ENCODE results near the gene CCDC149.

The CCDC149 gene

GRCh38 chr4:24912252-24913118, at the start of gene CCDC149:
TSS of gene CCDC149 (minus strand) at chr4:24913042. CDS start at chr4:24912864, 178 bp downstream.
- Histone ChIP-seq H3K27me3 (ENCODE audit: control insufficient read depth in 1 of 2, insufficient read depth in 2 of 2, low read length in 2 of 2) (no peaks in the 10 kb centered on the region), H3K4me1 (ENCODE audit: control insufficient read depth, insufficient read depth, low read length) (peaks cover 15% of the 10 kb centered on the region), H3K27ac (ENCODE audit: low read length) (peak within 1 kb of the TSS; percentile 82), H3K9ac (ENCODE audit: low read length in 2 of 2) (peak within 1 kb of the TSS; percentile 89), H3K4me3 (ENCODE audit: low read length in 2 of 2) (peak within 1 kb of the TSS; percentile 74 to 86), H3K9me3 (ENCODE audit: control insufficient read depth in 2 of 2, low read length in 2 of 2) (no peaks in the 10 kb centered on the region), H3K36me3 (ENCODE audit: control insufficient read depth in 2 of 2, insufficient read depth in 2 of 2, low read length in 2 of 2) (peaks cover 12 to 22% of the 10 kb centered on the region in 2 donors)

DNA sequence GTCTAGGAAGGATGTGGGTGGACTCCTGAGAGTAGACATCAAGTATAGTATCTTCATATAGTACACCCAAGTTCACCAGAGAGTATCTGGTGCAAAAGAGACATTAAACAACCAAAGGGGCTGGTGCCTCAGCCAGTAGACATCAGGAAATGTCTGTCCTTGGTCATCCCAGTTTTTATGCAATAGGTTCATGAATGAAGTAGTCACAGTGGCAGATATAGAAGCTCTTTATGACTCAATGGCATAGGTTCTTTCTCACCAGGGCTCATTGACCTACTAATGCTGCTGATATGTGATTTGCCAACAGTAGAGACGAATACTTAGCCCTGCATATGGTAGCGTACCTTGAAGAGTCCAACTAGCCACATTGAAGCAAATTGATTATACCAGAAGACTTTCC, 45.0 kb upstream of the CCDC149 start:
- Histone ChIP-seq H3K36me3 (ENCODE audit: control insufficient read depth in 2 of 2, insufficient read depth in 2 of 2, low read length in 2 of 2) (no peaks in the 10 kb centered on the region), H3K27me3 (ENCODE audit: control insufficient read depth in 1 of 2, insufficient read depth in 2 of 2, low read length in 2 of 2) (no peaks in the 10 kb centered on the region), H3K9ac (ENCODE audit: low read length in 2 of 2) (no peak overlapping the region), H3K4me1 (ENCODE audit: control insufficient read depth, insufficient read depth, low read length) (no peaks in the 10 kb centered on the region), H3K4me3 (ENCODE audit: low read length in 2 of 2) (no peak overlapping the region), H3K9me3 (ENCODE audit: control insufficient read depth in 2 of 2, low read length in 2 of 2) (peaks cover 0 to 3% of the 10 kb centered on the region in 2 donors), H3K27ac (ENCODE audit: low read length) (no peak overlapping the region)

DNA sequence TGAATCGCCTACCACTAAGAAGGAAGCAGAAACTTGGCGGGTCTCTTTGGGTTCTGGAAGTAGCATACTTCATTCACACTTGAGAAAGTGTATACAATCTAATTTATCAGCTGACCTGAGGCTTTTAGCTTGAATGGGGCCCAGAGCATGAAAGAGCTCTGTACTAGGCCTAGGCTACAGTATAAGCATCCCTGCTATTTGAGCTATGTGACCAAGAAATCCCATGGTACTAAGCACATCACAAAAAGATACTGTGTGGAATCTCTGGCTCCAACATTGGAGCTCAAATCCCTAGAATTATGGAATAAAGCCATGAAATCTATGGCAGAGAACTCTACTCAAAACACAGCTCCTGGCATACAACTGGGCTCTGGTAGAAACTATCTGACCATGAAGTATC, 43.9 kb upstream of the CCDC149 start:
- no peak overlapping the region for H3K9ac ChIP-seq (ENCODE audit: low read length in 2 of 2)
- H3K4me1 ChIP-seq (ENCODE audit: control insufficient read depth, insufficient read depth, low read length) = no peaks in the 10 kb centered on the region
- no peak overlapping the region for H3K27ac ChIP-seq (ENCODE audit: low read length)
- H3K9me3 ChIP-seq (ENCODE audit: control insufficient read depth in 2 of 2, low read length in 2 of 2) = peaks cover 0 to 3% of the 10 kb centered on the region in 2 donors
- H3K36me3 ChIP-seq (ENCODE audit: control insufficient read depth in 2 of 2, insufficient read depth in 2 of 2, low read length in 2 of 2) = no peaks in the 10 kb centered on the region
- H3K4me3 ChIP-seq (ENCODE audit: low read length in 2 of 2) = no peak overlapping the region
- H3K27me3 ChIP-seq (ENCODE audit: control insufficient read depth in 1 of 2, insufficient read depth in 2 of 2, low read length in 2 of 2) = no peaks in the 10 kb centered on the region

DNA sequence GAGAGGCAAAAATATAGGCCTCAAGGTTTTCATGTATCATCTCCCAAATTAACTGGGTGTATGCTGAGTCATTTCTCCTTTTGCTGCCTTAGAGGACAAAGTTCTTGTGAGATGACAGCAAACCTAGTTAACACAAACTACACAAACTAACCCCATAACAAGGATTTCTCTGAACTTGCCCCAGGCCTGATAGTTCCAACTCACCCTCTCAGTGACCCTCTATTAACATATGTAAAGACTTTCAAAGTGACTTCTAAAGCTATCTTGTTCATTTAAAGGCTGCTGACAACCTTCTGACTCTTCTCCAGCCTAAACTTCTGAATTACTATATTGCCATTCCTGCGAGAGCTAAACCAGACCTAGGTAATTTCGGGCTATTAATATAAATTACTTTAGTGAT, 43.2 kb upstream of the CCDC149 start:
- no peaks in the 10 kb centered on the region for H3K4me1 ChIP-seq (ENCODE audit: control insufficient read depth, insufficient read depth, low read length)

GRCh38 chr4:24952667-24953066, 39.8 kb upstream of the CCDC149 start:
- no peak overlapping the region for H3K9ac ChIP-seq (ENCODE audit: low read length in 2 of 2)
- no peak overlapping the region for H3K4me3 ChIP-seq (ENCODE audit: low read length in 2 of 2)
- H3K4me1 ChIP-seq (ENCODE audit: control insufficient read depth, insufficient read depth, low read length) = no peaks in the 10 kb centered on the region
- H3K27me3 ChIP-seq (ENCODE audit: control insufficient read depth in 1 of 2, insufficient read depth in 2 of 2, low read length in 2 of 2) = peaks cover 0 to 2% of the 10 kb centered on the region in 2 donors
- H3K36me3 ChIP-seq (ENCODE audit: control insufficient read depth in 2 of 2, insufficient read depth in 2 of 2, low read length in 2 of 2) = no peaks in the 10 kb centered on the region
- H3K9me3 ChIP-seq (ENCODE audit: control insufficient read depth in 2 of 2, low read length in 2 of 2) = peaks cover 0 to 3% of the 10 kb centered on the region in 2 donors
- no peak overlapping the region for H3K27ac ChIP-seq (ENCODE audit: low read length)

More for the DNA sequence above, 43.2 kb upstream of the CCDC149 start:
- Histone ChIP-seq H3K9me3 (ENCODE audit: control insufficient read depth in 2 of 2, low read length in 2 of 2) (peaks cover 0 to 3% of the 10 kb centered on the region in 2 donors), H3K27ac (ENCODE audit: low read length) (no peak overlapping the region), H3K9ac (ENCODE audit: low read length in 2 of 2) (no peak overlapping the region), H3K4me3 (ENCODE audit: low read length in 2 of 2) (no peak overlapping the region), H3K27me3 (ENCODE audit: control insufficient read depth in 1 of 2, insufficient read depth in 2 of 2, low read length in 2 of 2) (no peaks in the 10 kb centered on the region), H3K36me3 (ENCODE audit: control insufficient read depth in 2 of 2, insufficient read depth in 2 of 2, low read length in 2 of 2) (no peaks in the 10 kb centered on the region)

- no peaks in the 10 kb centered on the region for H3K36me3 ChIP-seq (ENCODE audit: control insufficient read depth in 2 of 2, insufficient read depth in 2 of 2, low read length in 2 of 2)
- no peak overlapping the region for H3K4me3 ChIP-seq (ENCODE audit: low read length in 2 of 2)
- H3K9ac ChIP-seq (ENCODE audit: low read length in 2 of 2) = no peak overlapping the region
Measured at GRCh38 chr4:24949970-24950369, 37.1 kb upstream of the CCDC149 start.

DNA sequence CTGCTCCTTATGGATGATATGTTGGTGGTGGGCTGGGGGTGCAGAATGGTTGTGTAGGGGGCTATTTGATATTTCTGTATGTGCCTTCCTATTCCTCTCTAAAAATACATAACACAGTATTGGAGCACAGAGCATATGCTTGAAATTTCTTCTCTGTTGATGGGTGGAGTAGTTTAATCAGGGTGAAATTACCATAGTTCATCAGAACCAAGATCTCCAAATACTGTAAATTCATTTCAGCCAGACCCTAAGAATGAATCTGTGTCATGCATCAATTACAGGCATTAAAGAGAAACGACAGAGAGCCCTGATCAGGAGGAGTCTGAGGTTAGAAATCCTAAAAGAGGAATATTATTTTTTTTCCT, 25.1 kb upstream of the CCDC149 start:
- Histone ChIP-seq H3K27me3 (ENCODE audit: control insufficient read depth in 1 of 2, insufficient read depth in 2 of 2, low read length in 2 of 2) (no peaks in the 10 kb centered on the region), H3K4me1 (ENCODE audit: control insufficient read depth, insufficient read depth, low read length) (no peaks in the 10 kb centered on the region), H3K9me3 (ENCODE audit: control insufficient read depth in 2 of 2, low read length in 2 of 2) (peaks cover 7 to 16% of the 10 kb centered on the region in 2 donors)

More at GRCh38 chr4:24949970-24950369, 37.1 kb upstream of the CCDC149 start:
- Histone ChIP-seq H3K4me1 (ENCODE audit: control insufficient read depth, insufficient read depth, low read length) (no peaks in the 10 kb centered on the region), H3K9me3 (ENCODE audit: control insufficient read depth in 2 of 2, low read length in 2 of 2) (no peaks in the 10 kb centered on the region), H3K27me3 (ENCODE audit: control insufficient read depth in 1 of 2, insufficient read depth in 2 of 2, low read length in 2 of 2) (peaks cover 0 to 2% of the 10 kb centered on the region in 2 donors), H3K27ac (ENCODE audit: low read length) (no peak overlapping the region)

DNA sequence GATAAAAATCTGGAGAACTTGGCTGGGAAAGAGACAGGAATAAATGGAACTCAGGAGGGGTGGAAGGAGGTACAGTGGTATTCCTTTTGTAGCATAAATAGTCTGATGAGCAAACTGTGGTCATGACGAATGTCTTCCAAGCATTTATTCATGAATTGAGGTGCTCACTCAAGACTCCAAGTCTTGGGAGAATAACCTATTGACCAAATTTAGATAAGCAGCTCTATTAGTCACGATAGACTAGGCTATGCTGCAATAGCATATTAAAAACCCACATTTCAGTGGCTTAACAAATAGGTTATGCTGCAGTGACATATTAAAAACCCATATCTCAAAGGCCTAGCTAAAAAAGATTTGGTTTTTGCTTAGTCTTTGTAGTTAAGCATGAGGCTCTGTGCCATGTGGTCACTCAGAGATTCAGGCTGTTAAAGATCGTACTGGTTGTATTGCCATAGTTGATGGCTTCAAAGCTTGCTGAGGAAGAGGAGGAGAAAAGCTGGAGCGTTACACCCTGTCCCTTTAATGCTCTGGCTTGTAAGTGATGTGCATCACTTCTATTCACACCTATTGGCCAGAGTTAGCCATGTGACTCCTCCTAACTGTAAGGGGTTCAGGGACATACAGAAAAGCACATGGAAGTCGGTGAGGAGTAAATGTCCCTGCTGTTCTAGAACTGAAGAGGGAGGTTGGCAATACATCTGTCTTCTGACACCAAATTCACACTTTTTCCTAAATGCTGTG, 24.5 kb upstream of the CCDC149 start:
- no peaks in the 10 kb centered on the region for H3K36me3 ChIP-seq (ENCODE audit: control insufficient read depth in 2 of 2, insufficient read depth in 2 of 2, low read length in 2 of 2)
- H3K9me3 ChIP-seq (ENCODE audit: control insufficient read depth in 2 of 2, low read length in 2 of 2) = peaks cover 7 to 16% of the 10 kb centered on the region in 2 donors
- no peak overlapping the region for H3K9ac ChIP-seq (ENCODE audit: low read length in 2 of 2)
- no peaks in the 10 kb centered on the region for H3K27me3 ChIP-seq (ENCODE audit: control insufficient read depth in 1 of 2, insufficient read depth in 2 of 2, low read length in 2 of 2)
- H3K4me1 ChIP-seq (ENCODE audit: control insufficient read depth, insufficient read depth, low read length) = no peaks in the 10 kb centered on the region
- H3K27ac ChIP-seq (ENCODE audit: low read length) = no peak overlapping the region
- H3K4me3 ChIP-seq (ENCODE audit: low read length in 2 of 2) = no peak overlapping the region

More for the DNA sequence above, 25.1 kb upstream of the CCDC149 start:
- Histone ChIP-seq H3K27ac (ENCODE audit: low read length) (no peak overlapping the region), H3K9ac (ENCODE audit: low read length in 2 of 2) (no peak overlapping the region), H3K4me3 (ENCODE audit: low read length in 2 of 2) (no peak overlapping the region), H3K36me3 (ENCODE audit: control insufficient read depth in 2 of 2, insufficient read depth in 2 of 2, low read length in 2 of 2) (no peaks in the 10 kb centered on the region)

DNA sequence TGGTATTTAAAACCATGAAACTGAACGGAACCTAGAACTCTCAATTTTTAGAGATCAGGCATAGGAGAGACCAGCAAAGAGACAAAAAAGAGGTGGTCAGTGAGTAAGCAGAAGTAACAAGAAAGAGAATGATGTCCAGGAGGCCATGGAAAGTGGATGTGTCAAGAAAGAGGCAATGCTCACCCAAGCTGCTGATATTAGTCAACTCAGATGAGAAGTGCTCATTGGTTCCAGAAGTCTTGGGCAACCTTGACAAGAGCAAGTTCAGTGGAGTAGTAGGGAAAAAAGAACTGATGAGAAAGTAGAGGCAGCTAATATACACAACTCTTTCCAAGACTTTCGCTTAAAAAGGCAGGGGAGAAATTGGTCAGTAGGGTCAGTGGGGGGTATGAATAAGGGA, 23.0 kb upstream of the CCDC149 start:
- Histone ChIP-seq H3K9me3 (ENCODE audit: control insufficient read depth in 2 of 2, low read length in 2 of 2) (peaks cover 7 to 16% of the 10 kb centered on the region in 2 donors), H3K9ac (ENCODE audit: low read length in 2 of 2) (no peak overlapping the region), H3K27me3 (ENCODE audit: control insufficient read depth in 1 of 2, insufficient read depth in 2 of 2, low read length in 2 of 2) (no peaks in the 10 kb centered on the region), H3K4me1 (ENCODE audit: control insufficient read depth, insufficient read depth, low read length) (no peaks in the 10 kb centered on the region), H3K27ac (ENCODE audit: low read length) (no peak overlapping the region), H3K4me3 (ENCODE audit: low read length in 2 of 2) (no peak overlapping the region), H3K36me3 (ENCODE audit: control insufficient read depth in 2 of 2, insufficient read depth in 2 of 2, low read length in 2 of 2) (no peaks in the 10 kb centered on the region)

DNA sequence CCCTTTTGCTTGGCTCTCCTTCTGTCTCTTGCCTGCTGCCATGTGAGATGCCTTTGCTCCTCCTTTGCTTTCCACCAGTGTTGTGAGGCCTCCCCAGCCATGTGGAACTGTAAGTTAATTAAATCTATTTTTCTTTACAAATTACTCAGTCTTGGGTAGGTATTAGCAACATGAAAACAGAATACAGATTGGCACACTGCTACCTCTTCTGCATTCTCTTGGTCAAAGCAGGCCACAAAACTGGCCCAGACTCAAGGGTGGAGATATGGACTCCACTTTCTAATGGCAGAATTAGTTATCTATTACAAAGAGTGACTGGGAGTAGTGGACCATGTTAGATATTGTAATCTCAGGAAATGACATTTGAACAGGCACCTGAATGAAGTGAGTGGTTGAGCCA, 21.5 kb upstream of the CCDC149 start:
- Histone ChIP-seq H3K9ac (ENCODE audit: low read length in 2 of 2) (no peak overlapping the region), H3K9me3 (ENCODE audit: control insufficient read depth in 2 of 2, low read length in 2 of 2) (peaks cover 7 to 16% of the 10 kb centered on the region in 2 donors), H3K27ac (ENCODE audit: low read length) (no peak overlapping the region), H3K4me3 (ENCODE audit: low read length in 2 of 2) (no peak overlapping the region), H3K4me1 (ENCODE audit: control insufficient read depth, insufficient read depth, low read length) (no peaks in the 10 kb centered on the region), H3K36me3 (ENCODE audit: control insufficient read depth in 2 of 2, insufficient read depth in 2 of 2, low read length in 2 of 2) (no peaks in the 10 kb centered on the region), H3K27me3 (ENCODE audit: control insufficient read depth in 1 of 2, insufficient read depth in 2 of 2, low read length in 2 of 2) (no peaks in the 10 kb centered on the region)
